Endothelial cell of umbilical vein (primary cell): ENCODE measurements around the gene GPR137. TPM values are rescaled to one million over a fixed set of nuclear protein-coding genes. Genes with fewer than 3 reads are reported as not detected.
A peak's percentile ranks its signal among the peaks of the same experiment; 100 is the strongest.

Source experiments
- BruUV-seq: library from RNA; stranded (reverse); fragments of 400-500 nt; replicated peaks from 2 replicates; lab custom pipeline; 2021; lab: Mats Ljungman, UMichigan
- CTCF ChIA-PET: fragments of 300-600, 350-600 bp; sonication (Branson Sonifier 250); formaldehyde crosslinking; loops from one replicate; lab custom pipeline; 2021; ENCODE audit warnings: antibody characterized with exemption, inconsistent platforms; lab: Charles Lee
- POLR2A ChIA-PET: fragments of 300-600, 350-600 bp; sonication (Branson Sonifier 250); formaldehyde crosslinking; loops from one replicate; lab custom pipeline; 2021; ENCODE audit warnings: antibody characterized with exemption, inconsistent platforms; lab: Charles Lee
- DNase-seq: peaks from one replicate; pipeline ENCODE4 v3.0.0-alpha.2; 2011; ENCODE audit warnings: low read depth, low spot score
- FAIRE-seq: peaks from 2 replicates; lab custom pipeline; 2011; peaks lifted over from hg19 to GRCh38; lab: Jason Lieb, UNC
- H2AFZ ChIP-seq: 2 replicates; pipeline ENCODE4 v1.6.0; 2012; ENCODE audit warnings: low read depth, low read length, control low read depth, inconsistent platforms
- H3K27ac ChIP-seq: 2 replicates; pipeline ENCODE4 v1.5.1; 2011; ENCODE audit warnings: low read depth, mild to moderate bottlenecking, control low read depth, low read length, moderate library complexity; ENCODE audit not compliant: insufficient read depth
- H3K27me3 ChIP-seq, 2 experiments: 2 replicates each; pipeline versions ENCODE4 v1.6.0 to v1.6.1; 2011; ENCODE audit warnings: low read length in 2 of 2, mixed read lengths in 1 of 2; ENCODE audit not compliant: control insufficient read depth in 2 of 2, insufficient read depth in 2 of 2
- H3K36me3 ChIP-seq, 2 experiments: 2 replicates in 1 of 2; 3 replicates in 1 of 2; pipeline ENCODE4 v1.5.1; 2011; ENCODE audit warnings: low read length in 2 of 2, mild to moderate bottlenecking in 1 of 2, moderate library complexity in 1 of 2; ENCODE audit not compliant: control insufficient read depth in 2 of 2, insufficient read depth in 2 of 2; ENCODE audit errors: extremely low read depth in 1 of 2
- H3K4me1 ChIP-seq: 3 replicates; pipeline ENCODE4 v1.5.1; 2011; ENCODE audit warnings: mild to moderate bottlenecking, low read length; ENCODE audit not compliant: control insufficient read depth, insufficient read depth; ENCODE audit errors: extremely low read depth
- H3K4me2 ChIP-seq: 2 replicates; pipeline ENCODE4 v1.6.1; 2011; ENCODE audit warnings: low read length, control low read depth, mixed read lengths; ENCODE audit not compliant: insufficient read depth
- H3K4me3 ChIP-seq, 3 experiments: fragments of 200-600 bp in 1 of 3; sonication (generic), shearing (Covaris generic) in 1 of 3; replicated peaks in 1 of 3; 2 replicates each; pipeline ENCODE4 v1.5.1; 2011 to 2016; ENCODE audit warnings: control low read depth in 3 of 3, low read length in 3 of 3, mild to moderate bottlenecking in 2 of 3, inconsistent platforms in 1 of 3, low read depth in 1 of 3, moderate library complexity in 1 of 3; ENCODE audit not compliant: insufficient read depth in 1 of 3
- H3K79me2 ChIP-seq: 2 replicates; pipeline ENCODE4 v1.6.0; 2012; ENCODE audit warnings: low read length, inconsistent platforms; ENCODE audit not compliant: control insufficient read depth, insufficient read depth
- H3K9ac ChIP-seq: replicated peaks from 2 replicates; pipeline ENCODE3; 2011; ENCODE audit warnings: low read length, control low read depth; ENCODE audit not compliant: insufficient read depth; ENCODE audit errors: extremely low read depth
- H3K9me1 ChIP-seq: replicated peaks from 3 replicates; pipeline ENCODE4 v1.6.0; 2011; ENCODE audit warnings: mild to moderate bottlenecking, low read length; ENCODE audit not compliant: control insufficient read depth, insufficient read depth; ENCODE audit errors: extremely low read depth
- H3K9me3 ChIP-seq: replicated peaks from 2 replicates; pipeline ENCODE4 v1.5.1; 2012; ENCODE audit warnings: low read length, inconsistent platforms; ENCODE audit not compliant: control insufficient read depth, insufficient read depth
- H4K20me1 ChIP-seq: replicated peaks from 2 replicates; pipeline ENCODE3; 2011; ENCODE audit warnings: mild to moderate bottlenecking, low read length; ENCODE audit not compliant: control insufficient read depth, insufficient read depth; ENCODE audit errors: extremely low read depth
- CTCF ChIP-seq, 2 donors: IDR thresholded peaks; 1 replicate in 1 of 2; 2 replicates in 1 of 2; pipeline ENCODE4 v1.5.1; 2011; ENCODE audit warnings: low read length in 2 of 2, mild to moderate bottlenecking in 2 of 2, moderate library complexity in 2 of 2, control low read depth in 1 of 2, inconsistent platforms in 1 of 2, low read depth in 1 of 2; ENCODE audit not compliant: insufficient read depth in 1 of 2; ENCODE audit errors: extremely low read depth in 1 of 2
- FOS ChIP-seq: IDR thresholded peaks from 2 replicates; pipeline ENCODE4 v1.6.1; 2011; ENCODE audit warnings: mild to moderate bottlenecking, low read length, moderate library complexity, borderline replicate concordance; ENCODE audit not compliant: insufficient read depth
- GATA2 ChIP-seq: IDR thresholded peaks from 2 replicates; pipeline ENCODE4 v1.7.0; 2011; ENCODE audit warnings: low read depth, mild to moderate bottlenecking, moderate library complexity, mixed read lengths, low read length; ENCODE audit not compliant: insufficient read length, insufficient read depth
- POLR2A ChIP-seq: IDR thresholded peaks from 2 replicates; pipeline ENCODE4 v1.6.1; 2012; ENCODE audit warnings: low read depth, mild to moderate bottlenecking, control low read depth, low read length
- POLR2AphosphoS5 ChIP-seq: IDR thresholded peaks from 2 replicates; pipeline ENCODE4 v1.6.1; 2012; ENCODE audit warnings: low read depth, mild to moderate bottlenecking, control low read depth, low read length, moderate library complexity; ENCODE audit not compliant: insufficient read depth
- dilution Hi-C: fragments of 300-500 bp; cut with MboI; formaldehyde crosslinking; loops from one replicate; pipeline ENCODE4 v1.15.0; 2019; ENCODE audit warnings: low sequenced_read_pairs; ENCODE audit not compliant: extremely low pct_ligation_motif_present
- intact Hi-C: fragments of 100-400 bp; cut with micrococcal nuclease; formaldehyde crosslinking; loops from one replicate; pipeline ENCODE4 v1.10.0; 2022
- polyA plus RNA-seq, 4 experiments: library from polyadenylated mRNA; depleted of rRNA in 3 of 4; stranded (reverse) in 3 of 4; unstranded in 1 of 4; fragments of >200 nt; gene quantifications; 2 replicates each; pipeline versions ENCODE4 v1.2.1 to v1.2.3, GENCODE V29; 2011 to 2012; ENCODE audit warnings: missing spikeins in 1 of 4
- total RNA-seq: library from RNA; stranded (reverse); gene quantifications from 2 replicates; pipeline ENCODE4 v1.2.3, GENCODE V29; 2021

The GPR137 gene
- total and polyA plus RNA-seq, 2 donors (not counting 3 experiments of a cell fraction or from before 2014, with no cell fraction given), result 40.9 to 42.5 TPM

DNA sequence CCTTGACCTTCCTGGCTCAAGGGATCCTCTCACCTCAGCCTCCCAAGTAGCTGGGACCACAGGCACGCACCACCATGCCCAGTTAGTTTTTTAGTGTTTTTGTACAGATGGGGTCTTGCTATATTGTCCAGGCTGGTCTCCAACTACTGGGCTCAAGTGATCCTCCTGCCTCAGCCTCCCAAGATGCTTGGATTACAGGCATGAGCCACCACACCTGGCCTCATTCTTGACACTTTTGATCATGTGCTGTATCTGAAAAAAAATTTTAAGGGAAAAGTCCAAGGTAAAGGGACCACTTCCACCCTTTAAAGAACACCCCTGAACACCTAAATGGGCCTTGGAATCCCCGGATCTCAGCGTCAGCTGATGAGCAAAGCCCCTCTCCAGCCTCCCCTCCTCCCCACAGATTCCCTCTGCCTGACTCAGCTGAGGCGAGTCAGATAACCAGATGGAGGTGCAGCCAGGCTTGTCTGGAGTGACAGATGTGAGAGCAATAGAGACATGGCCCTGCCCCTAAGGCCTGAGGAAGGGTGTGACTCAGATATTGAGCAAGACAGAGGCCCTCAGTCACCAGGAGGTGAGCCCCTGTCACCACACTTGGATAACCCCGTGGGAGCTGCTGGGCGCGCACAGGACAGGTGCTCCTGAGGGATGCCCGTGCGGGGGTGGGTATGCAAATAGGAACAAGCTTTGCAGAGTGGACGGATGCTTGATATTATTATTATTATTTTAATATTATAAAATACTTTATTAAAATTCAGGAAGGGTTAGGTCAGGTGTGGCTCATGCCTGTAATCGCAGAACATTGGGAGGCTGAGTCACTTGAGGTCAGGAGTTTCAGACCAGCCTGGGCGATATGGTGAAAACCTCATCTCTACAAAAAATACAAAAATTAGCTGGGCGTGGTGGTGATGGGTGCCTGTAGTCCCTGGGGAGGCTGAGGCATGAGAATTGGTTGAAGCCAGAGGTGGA lies 49.4 kb downstream of the GPR137 start:
- TF ChIP-seq GATA2 (peak; percentile 65), FOS (peak; percentile 62), POLR2AphosphoS5 (peak; percentile 36), CTCF (IDR thresholded peaks at IDR 0.05; ENCODE audit: extremely low read depth in 1 of 2, insufficient read depth in 1 of 2, low read depth in 1 of 2, low read length in 2 of 2) (no peak), POLR2A (no peak)
- DNase-seq, result peak; percentile 39
- H3K79me2 ChIP-seq, result no peaks in the 10 kb centered on the region
- intact Hi-C loops (no loop called here), dilution Hi-C loops (no loop called here)
- no peaks in the 10 kb centered on the region for H3K9me3 ChIP-seq
- H3K27ac ChIP-seq, result no peak overlapping the region
- H4K20me1 ChIP-seq, result no peaks in the 10 kb centered on the region
- H3K36me3 ChIP-seq, result no peaks in the 10 kb centered on the region
- H3K9me1 ChIP-seq, result no peaks in the 10 kb centered on the region
- no peak overlapping the region for H3K4me2 ChIP-seq
- H3K4me1 ChIP-seq, result peaks cover 3% of the 10 kb centered on the region
- H3K9ac ChIP-seq, result no peak overlapping the region
- CTCF ChIA-PET, result interaction anchor here (0.9 to 5.4 kb wide), 3 partner anchors 18 to 131 kb away, joined by 3 to 71 read pairs (median 3); partner anchors contain the start of genes PRDX5 and TRMT112
- no peak overlapping the region for H3K4me3 ChIP-seq
- no peaks in the 10 kb centered on the region for H3K27me3 ChIP-seq
- H2AFZ ChIP-seq, result no peak overlapping the region
- BruUV-seq, result no TSS peak
- POLR2A ChIA-PET, result no interaction called here
- peak; percentile 52 for FAIRE-seq
